GM18861 (cell line): Measurements from ENCODE around the gene SCN5A.

Experiments used
- ATAC-seq: cut with Tn5 transposase; IDR thresholded peaks from one replicate; pipeline ENCODE4 v1.9.1; 2021; ENCODE audit not compliant: unreplicated experiment

The SCN5A gene

DNA sequence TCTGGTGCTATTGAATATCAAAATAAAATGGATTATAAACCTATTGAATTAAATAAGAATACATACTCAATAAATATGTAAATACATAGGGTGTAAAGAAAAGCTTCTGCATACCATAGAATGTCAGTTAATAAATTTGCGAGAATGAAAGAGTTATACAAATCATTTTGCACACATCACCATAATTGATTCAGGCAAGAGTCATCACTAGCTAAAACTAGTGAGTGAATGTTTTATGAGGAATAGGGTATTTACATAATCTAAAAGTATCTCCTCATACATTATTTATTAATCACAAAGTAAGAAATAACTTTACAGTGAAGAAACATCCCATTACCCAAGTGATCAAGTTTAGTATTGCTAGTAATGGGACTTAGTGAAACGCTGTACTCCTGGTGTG lies 139.8 kb downstream of the SCN5A start:
- ATAC-seq = no peak

DNA sequence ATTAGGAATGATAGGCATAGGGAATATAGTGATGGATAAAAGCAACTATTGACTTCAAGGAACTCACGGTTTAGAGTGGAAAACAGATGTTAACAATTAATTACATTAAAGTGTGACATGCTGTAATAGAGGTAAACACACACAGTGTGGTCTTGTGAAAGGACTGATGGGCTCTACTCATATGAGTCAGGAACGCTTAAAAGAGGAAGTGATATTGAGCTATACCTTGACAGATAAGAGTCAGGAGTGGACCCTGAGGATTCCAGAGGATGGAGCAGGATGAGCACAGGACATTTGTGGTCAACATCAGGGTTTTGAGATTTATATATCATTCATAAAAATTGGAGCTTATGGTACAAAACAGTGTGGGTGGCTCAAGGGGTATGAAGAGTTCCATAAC lies 142.4 kb downstream of the SCN5A start:
- ATAC-seq = peak; percentile 99

DNA sequence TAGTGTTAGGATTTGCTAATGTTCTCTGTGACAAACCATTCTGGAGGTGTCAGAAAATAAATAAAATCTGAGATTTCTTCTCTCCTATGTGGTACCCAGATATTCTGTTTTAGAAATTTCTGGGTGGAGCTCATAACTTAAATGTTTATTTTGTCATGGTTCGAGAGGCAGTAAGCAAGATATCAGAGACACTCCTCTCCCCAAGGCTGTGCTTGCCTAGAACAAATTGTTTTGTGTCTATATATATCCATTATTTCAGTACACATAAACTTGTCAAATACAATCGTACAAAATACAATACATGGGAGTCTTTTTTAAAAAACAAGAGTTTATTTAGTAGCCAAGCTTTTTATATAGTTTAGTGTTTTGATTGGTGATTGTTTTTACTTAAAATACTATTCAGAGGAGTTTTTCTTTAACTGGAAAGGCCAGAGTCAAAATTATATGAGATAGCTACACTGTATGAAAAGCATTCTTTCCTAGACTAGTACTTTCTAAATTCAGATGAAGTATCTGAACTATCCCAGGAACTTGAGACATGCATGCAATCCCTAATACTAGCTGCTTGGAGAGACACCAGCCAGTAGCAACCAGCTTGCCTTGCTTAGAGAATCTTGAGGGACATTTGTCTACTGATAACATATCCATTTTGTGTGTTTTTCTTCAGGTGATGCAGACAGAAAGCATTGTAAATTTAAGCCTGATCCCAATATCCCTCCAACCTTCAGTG lies 148.6 kb downstream of the SCN5A start:
- ATAC-seq = no peak
